BE2C (cell line): ENCODE measurements around the gene ZDHHC17.
"Not testable (repeated sequence)": the region's sequence is repeated elsewhere in the genome, so short reads cannot be mapped to it uniquely, and the experiment has no call there.

ENCODE experiments used
- DNase-seq: peaks from one replicate; pipeline ENCODE4 v3.0.0-alpha.2; 2020
- H3K27me3 ChIP-seq: fragments of 250-450 bp; sonication (Bioruptor Pico); 2 replicates; pipeline ENCODE4 v1.5.1; 2020; ENCODE audit warnings: mild to moderate bottlenecking
- H3K36me3 ChIP-seq: fragments of 250-450 bp; sonication (Bioruptor Pico); 2 replicates; pipeline ENCODE4 v1.5.1; 2020; ENCODE audit warnings: mild to moderate bottlenecking
- H3K4me1 ChIP-seq: fragments of 250-450 bp; sonication (Bioruptor Pico); 2 replicates; pipeline ENCODE4 v1.5.1; 2020
- H3K4me3 ChIP-seq: 2 replicates; pipeline ENCODE4 v1.5.1; 2011; ENCODE audit warnings: low read depth, low read length
- H3K9me3 ChIP-seq: fragments of 250-450 bp; sonication (Bioruptor Pico); 2 replicates; pipeline ENCODE4 v1.5.1; 2020
- TF ChIP-seq, protein P1 (sequence below): IDR thresholded peaks from 2 replicates; pipeline ENCODE4 v1.5.1; 2012; ENCODE audit warnings: mild to moderate bottlenecking, low read depth, low read length

Gene ZDHHC17

DNA sequence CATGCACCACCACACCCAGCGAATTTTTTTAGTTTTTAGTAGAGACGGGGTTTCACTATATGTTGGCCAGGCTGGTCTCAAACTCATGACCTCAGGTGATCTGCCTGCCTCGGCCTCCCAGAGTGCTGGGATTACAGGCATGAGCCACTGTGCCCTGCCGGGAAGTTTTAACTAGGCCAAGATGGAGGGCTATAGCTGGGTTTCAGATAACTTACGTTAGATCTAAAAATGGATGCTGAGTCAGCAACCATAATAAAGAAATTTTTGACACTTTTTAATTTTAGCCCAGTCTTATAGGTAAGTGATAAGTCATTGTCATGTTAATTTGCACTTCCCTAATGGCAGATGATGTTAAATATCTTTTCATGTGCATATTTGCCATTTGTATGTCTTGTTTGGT lies 14.4 kb downstream of the ZDHHC17 start:
- no peak overlapping the region for H3K4me3 ChIP-seq
- no peaks in the 10 kb centered on the region for H3K36me3 ChIP-seq
- H3K27me3 ChIP-seq: no peaks in the 10 kb centered on the region
- no peaks in the 10 kb centered on the region for H3K4me1 ChIP-seq
- no peak for DNase-seq
- H3K9me3 ChIP-seq: no peaks in the 10 kb centered on the region; the same call in 1 of the 2 replicates
- TF ChIP-seq, protein P1, sequence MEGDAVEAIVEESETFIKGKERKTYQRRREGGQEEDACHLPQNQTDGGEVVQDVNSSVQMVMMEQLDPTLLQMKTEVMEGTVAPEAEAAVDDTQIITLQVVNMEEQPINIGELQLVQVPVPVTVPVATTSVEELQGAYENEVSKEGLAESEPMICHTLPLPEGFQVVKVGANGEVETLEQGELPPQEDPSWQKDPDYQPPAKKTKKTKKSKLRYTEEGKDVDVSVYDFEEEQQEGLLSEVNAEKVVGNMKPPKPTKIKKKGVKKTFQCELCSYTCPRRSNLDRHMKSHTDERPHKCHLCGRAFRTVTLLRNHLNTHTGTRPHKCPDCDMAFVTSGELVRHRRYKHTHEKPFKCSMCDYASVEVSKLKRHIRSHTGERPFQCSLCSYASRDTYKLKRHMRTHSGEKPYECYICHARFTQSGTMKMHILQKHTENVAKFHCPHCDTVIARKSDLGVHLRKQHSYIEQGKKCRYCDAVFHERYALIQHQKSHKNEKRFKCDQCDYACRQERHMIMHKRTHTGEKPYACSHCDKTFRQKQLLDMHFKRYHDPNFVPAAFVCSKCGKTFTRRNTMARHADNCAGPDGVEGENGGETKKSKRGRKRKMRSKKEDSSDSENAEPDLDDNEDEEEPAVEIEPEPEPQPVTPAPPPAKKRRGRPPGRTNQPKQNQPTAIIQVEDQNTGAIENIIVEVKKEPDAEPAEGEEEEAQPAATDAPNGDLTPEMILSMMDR: no peak

DNA sequence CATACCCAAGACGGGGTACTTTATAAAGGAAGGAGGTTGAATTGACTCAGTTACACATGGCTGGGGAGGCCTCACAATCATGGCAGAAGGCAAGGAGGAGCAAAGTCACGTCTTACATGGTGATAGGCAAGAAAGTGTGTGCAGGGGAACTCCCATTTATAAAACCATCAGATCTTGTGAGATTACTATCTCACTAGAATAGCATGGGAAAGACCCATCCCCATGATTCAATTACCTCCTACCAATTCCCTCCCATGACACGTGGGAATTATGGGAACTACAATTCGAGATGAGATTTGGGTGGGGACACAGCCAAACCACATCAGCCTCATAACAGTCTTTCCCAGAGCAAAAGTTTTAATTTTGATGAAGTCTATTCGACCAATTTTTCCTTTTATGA lies 15.4 kb downstream of the ZDHHC17 start:
- not testable (repeated sequence) for H3K4me1 ChIP-seq, H3K4me3 ChIP-seq, H3K36me3 ChIP-seq, H3K9me3 ChIP-seq, H3K27me3 ChIP-seq, DNase-seq

DNA sequence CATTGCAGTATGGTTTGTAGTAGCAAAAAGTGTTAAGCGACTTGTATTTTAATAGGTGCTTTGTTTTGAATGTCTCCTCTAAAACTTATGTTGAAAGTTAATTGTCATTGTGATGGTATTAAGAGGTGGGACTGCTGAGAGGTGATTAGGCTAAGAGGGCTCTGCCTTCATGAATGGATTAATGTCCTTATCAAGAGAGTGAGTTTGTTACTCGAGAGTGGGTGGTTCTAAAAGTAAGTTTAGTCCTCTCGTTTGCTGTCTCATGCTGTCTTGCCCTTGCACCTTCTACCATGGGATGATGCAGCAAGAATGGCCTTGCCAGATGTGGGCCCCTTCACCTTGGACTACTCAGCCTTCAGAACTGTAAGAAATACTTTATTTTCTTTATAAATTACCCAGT lies 17.4 kb downstream of the ZDHHC17 start:
- Histone ChIP-seq H3K27me3 (no peaks in the 10 kb centered on the region), H3K4me1 (no peaks in the 10 kb centered on the region), H3K9me3 (no peaks in the 10 kb centered on the region; the same call in 1 of the 2 replicates), H3K4me3 (no peak overlapping the region), H3K36me3 (no peaks in the 10 kb centered on the region)
- TF ChIP-seq, protein P1: no peak
- no peak for DNase-seq

DNA sequence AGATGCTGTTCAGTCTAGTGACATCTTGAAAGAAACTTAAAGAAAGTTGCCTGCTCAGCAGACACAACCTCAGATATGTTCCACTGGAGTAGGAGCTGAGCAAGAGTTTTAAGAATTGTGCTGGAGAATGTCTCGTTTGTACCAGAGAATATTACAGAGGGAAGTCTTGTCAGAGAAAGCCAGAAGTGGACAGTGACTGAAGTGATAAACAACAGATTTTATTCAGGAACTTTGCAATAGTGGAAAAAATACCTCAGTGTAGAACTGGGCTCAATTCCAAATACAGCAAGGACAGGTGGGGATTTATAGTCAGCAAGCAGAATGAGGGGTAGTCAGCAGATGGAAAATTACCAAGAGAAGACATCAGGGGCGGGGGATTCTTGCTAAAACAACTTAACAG lies 18.6 kb downstream of the ZDHHC17 start:
- no peak for DNase-seq

DNA sequence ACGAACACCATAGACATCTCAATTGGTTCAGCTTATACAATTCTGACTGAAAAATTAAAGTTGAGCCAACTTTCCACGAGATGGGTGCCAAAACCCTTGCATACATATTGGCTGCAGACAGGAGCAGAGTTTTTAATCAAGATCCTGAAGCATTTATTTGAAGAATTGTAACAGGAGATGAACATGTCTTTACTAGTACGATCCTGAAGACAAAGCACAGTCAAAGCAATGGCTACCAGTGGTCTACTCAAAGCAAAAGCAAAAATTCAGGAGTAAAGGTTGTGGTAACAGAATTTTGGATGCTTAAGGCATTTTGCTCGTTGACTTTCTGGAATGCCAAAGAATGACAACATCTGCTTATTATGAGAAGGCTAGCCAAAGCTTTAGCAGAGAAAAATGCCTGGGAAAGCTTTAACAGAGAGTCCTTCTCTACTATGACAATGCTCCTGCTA lies 20.7 kb downstream of the ZDHHC17 start:
- no peak overlapping the region for H3K4me3 ChIP-seq
- no peaks in the 10 kb centered on the region; the same call in 1 of the 2 replicates for H3K9me3 ChIP-seq
- TF ChIP-seq, protein P1: no peak

More for the DNA sequence above, 18.6 kb downstream of the ZDHHC17 start:
- no peak overlapping the region for H3K4me3 ChIP-seq
- no peaks in the 10 kb centered on the region for H3K4me1 ChIP-seq
- no peaks in the 10 kb centered on the region for H3K27me3 ChIP-seq
- H3K36me3 ChIP-seq: no peaks in the 10 kb centered on the region
- TF ChIP-seq, protein P1: no peak
- H3K9me3 ChIP-seq: no peaks in the 10 kb centered on the region; the same call in 1 of the 2 replicates

DNA sequence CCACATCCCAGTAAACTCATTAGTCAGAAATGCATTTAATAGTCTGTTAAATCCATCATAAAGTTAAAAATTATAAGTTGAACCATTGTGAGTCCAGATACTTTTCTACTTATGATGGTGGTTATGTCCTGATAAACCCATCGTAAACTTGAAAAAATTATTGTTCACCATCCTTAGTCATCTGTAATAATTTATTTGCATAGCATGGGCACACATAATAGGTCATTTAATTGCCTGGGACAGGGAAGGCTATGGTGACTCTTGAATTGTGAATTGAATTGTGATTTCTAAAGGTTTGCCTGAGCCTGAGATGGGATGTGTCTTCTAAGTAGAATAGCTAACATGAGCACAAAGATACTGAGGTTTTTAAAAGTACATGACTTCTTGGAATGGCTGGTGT lies 21.5 kb downstream of the ZDHHC17 start:
- no peaks in the 10 kb centered on the region for H3K9me3 ChIP-seq
- no peak for DNase-seq
- H3K36me3 ChIP-seq: no peaks in the 10 kb centered on the region
- H3K27me3 ChIP-seq: no peaks in the 10 kb centered on the region
- H3K4me1 ChIP-seq: no peaks in the 10 kb centered on the region
- H3K4me3 ChIP-seq: no peak overlapping the region
- TF ChIP-seq, protein P1: no peak

More for the DNA sequence above, 20.7 kb downstream of the ZDHHC17 start:
- no peak for DNase-seq
- no peaks in the 10 kb centered on the region for H3K27me3 ChIP-seq
- H3K36me3 ChIP-seq: no peaks in the 10 kb centered on the region
- H3K4me1 ChIP-seq: no peaks in the 10 kb centered on the region

DNA sequence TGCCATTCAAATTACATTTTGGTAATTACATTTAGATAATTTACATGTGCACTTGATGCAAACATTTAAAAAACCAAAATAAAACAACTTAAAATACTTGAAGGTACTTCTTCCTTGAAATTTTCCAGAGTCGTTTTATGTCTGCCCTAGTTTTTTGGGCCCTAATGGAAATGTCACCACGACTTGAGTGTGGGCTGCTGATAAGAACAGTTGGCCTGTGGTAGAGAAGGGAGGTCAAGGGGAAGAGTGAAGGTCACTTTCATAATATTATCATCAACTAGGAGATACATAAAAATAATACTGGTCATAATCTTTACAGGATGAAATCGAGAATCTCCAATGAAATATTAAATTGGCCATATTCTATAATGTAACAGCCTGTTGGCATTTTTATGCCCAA lies 23.1 kb downstream of the ZDHHC17 start:
- TF ChIP-seq, protein P1: no peak
- Histone ChIP-seq H3K4me1 (no peaks in the 10 kb centered on the region), H3K9me3 (no peaks in the 10 kb centered on the region), H3K36me3 (no peaks in the 10 kb centered on the region), H3K4me3 (no peak overlapping the region), H3K27me3 (no peaks in the 10 kb centered on the region)
- no peak for DNase-seq
